Activated T-helper 1 cell treated with anti-CD3 and anti-CD28 coated beads, Interleukin-12 subunit alpha, Interleukin-12 subunit beta, Interleukin-2, Interleukin-4 antibody, amounts not matched to agents 30 ng/mL and 10 ng/mL and 1 ng/mL, durations not matched to agents 14 hours and 24 hours and 36 hours (primary cell): ENCODE data around the gene GPC2. TPM values are rescaled to one million over a fixed set of nuclear protein-coding genes. Genes with fewer than 3 reads are reported as not detected.

Source experiments
- DNase-seq: peaks from one replicate; pipeline ENCODE4 v3.0.0; 2021; ENCODE audit warnings: low spot score
- H3K27ac Mint-ChIP-seq: one replicate; pipeline ENCODE4 v1.8.0; 2021; ENCODE audit warnings: mild to moderate bottlenecking, mixed read lengths
- H3K27me3 Mint-ChIP-seq: one replicate; pipeline ENCODE4 v1.8.0; 2022; ENCODE audit warnings: mild to moderate bottlenecking, moderate library complexity, mixed read lengths; ENCODE audit not compliant: insufficient read depth
- H3K36me3 Mint-ChIP-seq: one replicate; pipeline ENCODE4 v1.8.0; 2021; ENCODE audit warnings: low read depth, mixed read lengths
- H3K4me1 Mint-ChIP-seq: one replicate; pipeline ENCODE4 v1.8.0; 2021; ENCODE audit warnings: low read depth, mixed read lengths
- H3K4me3 Mint-ChIP-seq: one replicate; pipeline ENCODE4 v1.8.0; 2021; ENCODE audit warnings: mild to moderate bottlenecking, moderate library complexity, mixed read lengths
- H3K9me3 Mint-ChIP-seq: one replicate; pipeline ENCODE4 v1.8.0; 2021; ENCODE audit warnings: mixed read lengths
- intact Hi-C: fragments of 100-400 bp; cut with micrococcal nuclease; formaldehyde crosslinking; loops from one replicate; pipeline ENCODE4 v1.15.1; 2024
- total RNA-seq: library from RNA; stranded (reverse); gene quantifications from 2 replicates; pipeline ENCODE4 v1.2.3, GENCODE V29; 2022

The GPC2 gene
- total RNA-seq, 1 donor from 2014 or later: 4.8 TPM

GRCh38 chr7:100173806-100174495 lies 3.2 kb downstream of the GPC2 start:
- no peak for DNase-seq
- Mint-ChIP-seq H3K9me3 (no peaks in the 10 kb centered on the region), H3K36me3 (peaks cover 2% of the 10 kb centered on the region), H3K4me3 (no peak overlapping the region), H3K27ac (no peak overlapping the region), H3K27me3 (peaks cover 29% of the 10 kb centered on the region), H3K4me1 (peaks cover 47% of the 10 kb centered on the region)
- intact Hi-C loops: no loop called here

GRCh38 chr7:100171840-100172239 lies 5.3 kb downstream of the GPC2 start:
- Mint-ChIP-seq H3K27me3 (peaks cover 35% of the 10 kb centered on the region), H3K4me3 (peak overlapping the region; percentile 71), H3K36me3 (peaks cover 2% of the 10 kb centered on the region), H3K9me3 (no peaks in the 10 kb centered on the region), H3K4me1 (peaks cover 67% of the 10 kb centered on the region), H3K27ac (no peak overlapping the region)
- DNase-seq: no peak
- intact Hi-C loops: no loop called here

- no peak for DNase-seq
- intact Hi-C loops: no loop called here
- H3K27me3 Mint-ChIP-seq: peaks cover 36% of the 10 kb centered on the region
- H3K36me3 Mint-ChIP-seq: peaks cover 2% of the 10 kb centered on the region
- no peak overlapping the region for H3K27ac Mint-ChIP-seq
- H3K9me3 Mint-ChIP-seq: no peaks in the 10 kb centered on the region
- H3K4me1 Mint-ChIP-seq: peaks cover 67% of the 10 kb centered on the region
- H3K4me3 Mint-ChIP-seq: peak overlapping the region; percentile 76
These were observed 6.0 kb downstream of the GPC2 start for GRCh38 chr7:100171087-100171681.

- DNase-seq: no peak
- no peaks in the 10 kb centered on the region for H3K9me3 Mint-ChIP-seq
- peaks cover 2% of the 10 kb centered on the region for H3K36me3 Mint-ChIP-seq
- peak overlapping the region; percentile 76 for H3K4me3 Mint-ChIP-seq
- intact Hi-C loops: no loop called here
- peak overlapping the region; percentile 35 for H3K27ac Mint-ChIP-seq
- peaks cover 66% of the 10 kb centered on the region for H3K4me1 Mint-ChIP-seq
- peaks cover 34% of the 10 kb centered on the region for H3K27me3 Mint-ChIP-seq
These were observed 6.9 kb downstream of the GPC2 start for GRCh38 chr7:100170101-100170897.

- Mint-ChIP-seq H3K4me1 (peaks cover 62% of the 10 kb centered on the region), H3K27me3 (peaks cover 28% of the 10 kb centered on the region), H3K4me3 (peak overlapping the region; percentile 78), H3K9me3 (no peaks in the 10 kb centered on the region), H3K36me3 (peaks cover 2% of the 10 kb centered on the region), H3K27ac (no peak overlapping the region)
- no peak for DNase-seq
- intact Hi-C loops: loop anchor here (5.0 kb wide), 1 partner anchor 38 kb away; no protein-coding TSS in a partner anchor
These were observed 7.9 kb downstream of the GPC2 start for GRCh38 chr7:100169147-100169850.

- intact Hi-C loops: loop anchor here (1.0 to 5.0 kb wide), 3 partner anchors 9 to 39 kb away; partner anchors contain the start of genes GPC2, STAG3 and TRAPPC14
- Mint-ChIP-seq H3K4me3 (peak overlapping the region; percentile 78), H3K27me3 (peaks cover 24% of the 10 kb centered on the region), H3K4me1 (peaks cover 71% of the 10 kb centered on the region), H3K9me3 (no peaks in the 10 kb centered on the region), H3K27ac (peak overlapping the region; percentile 38), H3K36me3 (peaks cover 2% of the 10 kb centered on the region)
- DNase-seq: no peak
These were observed 9.3 kb downstream of the GPC2 start for GRCh38 chr7:100167912-100168323.

- H3K27me3 Mint-ChIP-seq: peaks cover 24% of the 10 kb centered on the region
- H3K4me1 Mint-ChIP-seq: peaks cover 76% of the 10 kb centered on the region
- intact Hi-C loops: loop anchor here (1.0 to 5.0 kb wide), 2 partner anchors 9 to 40 kb away; partner anchors contain the start of gene TRAPPC14
- H3K36me3 Mint-ChIP-seq: peaks cover 2% of the 10 kb centered on the region
- H3K27ac Mint-ChIP-seq: peak overlapping the region; percentile 59
- H3K9me3 Mint-ChIP-seq: no peaks in the 10 kb centered on the region
- H3K4me3 Mint-ChIP-seq: peak overlapping the region; percentile 78
- no peak for DNase-seq
These were observed 9.9 kb downstream of the GPC2 start for GRCh38 chr7:100166970-100167911.

GRCh38 chr7:100166317-100166940 lies 10.8 kb downstream of the GPC2 start:
- Mint-ChIP-seq H3K27me3 (peaks cover 20% of the 10 kb centered on the region), H3K27ac (peak overlapping the region; percentile 59), H3K4me1 (peaks cover 76% of the 10 kb centered on the region), H3K4me3 (peak overlapping the region; percentile 78), H3K36me3 (no peaks in the 10 kb centered on the region), H3K9me3 (no peaks in the 10 kb centered on the region)
- intact Hi-C loops: loop anchor here (5.0 kb wide), 1 partner anchor 41 kb away; no protein-coding TSS in a partner anchor
- peak; percentile 31 for DNase-seq

- Mint-ChIP-seq H3K9me3 (no peaks in the 10 kb centered on the region), H3K4me3 (no peak overlapping the region), H3K36me3 (no peaks in the 10 kb centered on the region), H3K27ac (peak overlapping the region; percentile 27), H3K27me3 (peaks cover 10% of the 10 kb centered on the region), H3K4me1 (peaks cover 63% of the 10 kb centered on the region)
- DNase-seq: no peak
- intact Hi-C loops: no loop called here
These were observed 13.3 kb downstream of the GPC2 start for GRCh38 chr7:100163871-100164270.

- peak overlapping the region; percentile 55 for H3K4me3 Mint-ChIP-seq
- H3K4me1 Mint-ChIP-seq: peaks cover 57% of the 10 kb centered on the region
- peaks cover 7% of the 10 kb centered on the region for H3K27me3 Mint-ChIP-seq
- no peak overlapping the region for H3K27ac Mint-ChIP-seq
- no peak for DNase-seq
- H3K36me3 Mint-ChIP-seq: no peaks in the 10 kb centered on the region
- intact Hi-C loops: no loop called here
- no peaks in the 10 kb centered on the region for H3K9me3 Mint-ChIP-seq
These were observed 14.1 kb downstream of the GPC2 start for GRCh38 chr7:100163006-100163531.

- H3K36me3 Mint-ChIP-seq: peaks cover 20% of the 10 kb centered on the region
- intact Hi-C loops: no loop called here
- no peaks in the 10 kb centered on the region for H3K9me3 Mint-ChIP-seq
- peak overlapping the region; percentile 37 for H3K4me3 Mint-ChIP-seq
- no peak for DNase-seq
- H3K4me1 Mint-ChIP-seq: peaks cover 59% of the 10 kb centered on the region
- no peaks in the 10 kb centered on the region for H3K27me3 Mint-ChIP-seq
- no peak overlapping the region for H3K27ac Mint-ChIP-seq
These were observed 17.1 kb downstream of the GPC2 start for GRCh38 chr7:100160067-100160466.
